GM12878 (cell line): ENCODE results near the gene ATL1. TPM values are rescaled to one million over a fixed set of nuclear protein-coding genes. Genes with fewer than 3 reads are reported as not detected.

Experiments used
- ATAC-seq: fragments of 200-7000 bp; cut with Tn5 transposase; 3 replicates; pipeline ENCODE4 v1.9.1; 2020; ENCODE audit warnings: mild to moderate bottlenecking, moderate library complexity
- BruUV-seq: library from RNA; stranded (reverse); fragments of 400-500 nt; replicated peaks from 2 replicates; lab custom pipeline; 2021; lab: Mats Ljungman, UMichigan
- CTCF ChIA-PET: fragments of 300-600 bp; sonication (Branson Sonifier 250); formaldehyde crosslinking; extraction: SDS; loops from one replicate; lab custom pipeline; 2021; ENCODE audit warnings: inconsistent platforms; lab: Yijun Ruan, JAX
- POLR2A ChIA-PET: fragments of 350-600 bp; formaldehyde crosslinking; extraction: SDS; loops from one replicate; lab custom pipeline; 2021; ENCODE audit warnings: inconsistent platforms; lab: Charles Lee
- RAD21 ChIA-PET: fragments of 300-600 bp; sonication (Branson Sonifier 250); formaldehyde crosslinking; loops from one replicate; lab custom pipeline; 2023; ENCODE audit warnings: antibody characterized with exemption; ENCODE audit not compliant: unreplicated experiment; lab: Charles Lee
- SMC1A ChIA-PET: fragments of 300-600 bp; sonication (Branson Sonifier 250); formaldehyde crosslinking; loops from one replicate; lab custom pipeline; 2023; ENCODE audit not compliant: unreplicated experiment, uncharacterized antibody; lab: Charles Lee
- DNase-seq: peaks from one replicate; pipeline ENCODE4 v3.0.0-alpha.2; 2011; ENCODE audit warnings: low read depth, low spot score
- FAIRE-seq: peaks from 3 replicates; lab custom pipeline; 2011; peaks lifted over from hg19 to GRCh38; lab: Jason Lieb, UNC
- H2AFZ ChIP-seq: 2 replicates; pipeline ENCODE4 v1.6.0; 2011; ENCODE audit warnings: low read depth, low read length, control low read depth; ENCODE audit not compliant: control insufficient read depth
- H3K27ac ChIP-seq: 2 replicates; pipeline ENCODE4 v1.5.1; 2011; ENCODE audit warnings: control low read depth; ENCODE audit not compliant: control insufficient read depth, insufficient read depth
- H3K27me3 ChIP-seq, 2 experiments: replicated peaks in 1 of 2; 2 replicates each; pipeline versions ENCODE4 v1.6.0 to v1.6.1; 2011; ENCODE audit warnings: low read length in 1 of 2; ENCODE audit not compliant: control insufficient read depth in 2 of 2, insufficient read depth in 2 of 2
- H3K36me3 ChIP-seq, 2 experiments: 2 replicates each; pipeline ENCODE4 v1.5.1; 2011; ENCODE audit warnings: low read length in 1 of 2; ENCODE audit not compliant: control insufficient read depth in 2 of 2, insufficient read depth in 2 of 2
- H3K4me1 ChIP-seq: 2 replicates; pipeline ENCODE4 v1.6.1; 2011; ENCODE audit warnings: mild to moderate bottlenecking, low read length, moderate library complexity, mixed read lengths; ENCODE audit not compliant: control insufficient read depth, insufficient read depth
- H3K4me2 ChIP-seq: 2 replicates; pipeline ENCODE4 v1.6.0; 2011; ENCODE audit warnings: control low read depth; ENCODE audit not compliant: control insufficient read depth, insufficient read depth
- H3K4me3 ChIP-seq: fragments of 200-600 bp; sonication (generic); 2 replicates; pipeline ENCODE4 v1.5.1; 2016
- H3K79me2 ChIP-seq: 2 replicates; pipeline ENCODE4 v1.6.0; 2011; ENCODE audit warnings: low read length; ENCODE audit not compliant: control insufficient read depth, insufficient read depth
- H3K9ac ChIP-seq: 2 replicates; pipeline ENCODE4 v1.8.0; 2011; ENCODE audit warnings: low read length, control low read depth, mixed read lengths; ENCODE audit not compliant: control insufficient read depth, insufficient read depth
- H3K9me3 ChIP-seq: replicated peaks from 3 replicates; pipeline ENCODE4 v1.5.1; 2011; ENCODE audit warnings: mild to moderate bottlenecking, low read length; ENCODE audit not compliant: control insufficient read depth, insufficient read depth
- H4K20me1 ChIP-seq: 2 replicates; pipeline ENCODE4 v1.6.0; 2011; ENCODE audit not compliant: control insufficient read depth, insufficient read depth
- FOS ChIP-seq: IDR thresholded peaks from 3 replicates; pipeline ENCODE4 v1.6.1; 2011; ENCODE audit warnings: borderline replicate concordance; ENCODE audit not compliant: insufficient read length; ENCODE audit errors: extremely low read depth
- MAX ChIP-seq: IDR thresholded peaks from 2 replicates; pipeline ENCODE4 v1.6.1; 2012; ENCODE audit warnings: low read depth, low read length, improper control_type of control experiment
- MLLT1 ChIP-seq: fragments of 450-650 bp; IDR thresholded peaks from 2 replicates; pipeline ENCODE4 v1.6.1; 2016; ENCODE audit warnings: mild to moderate bottlenecking
- NR2C1 ChIP-seq: fragments of 450-650 bp; IDR thresholded peaks from 2 replicates; pipeline ENCODE4 v1.6.1; 2017; ENCODE audit warnings: antibody characterized with exemption, mild to moderate bottlenecking, moderate library complexity
- NR2F1 ChIP-seq: fragments of 450-650 bp; conservative IDR thresholded peaks from 2 replicates; pipeline ENCODE4 v1.6.1; 2017; ENCODE audit warnings: mild to moderate bottlenecking
- PAX5 ChIP-seq: IDR thresholded peaks from 2 replicates; pipeline ENCODE4 v1.6.1; 2011; ENCODE audit warnings: low read depth, low read length, borderline replicate concordance
- RCOR1 ChIP-seq: conservative IDR thresholded peaks from 2 replicates; pipeline ENCODE4 v1.6.1; 2012; ENCODE audit warnings: low read depth, low read length, improper control_type of control experiment
- SMC3 ChIP-seq: IDR thresholded peaks from 2 replicates; pipeline ENCODE4 v1.6.1; 2011; ENCODE audit warnings: low read length, improper control_type of control experiment, borderline replicate concordance
- TCF7 ChIP-seq: IDR thresholded peaks from 2 replicates; pipeline ENCODE4 v1.6.1; 2014; ENCODE audit warnings: antibody characterized with exemption, borderline replicate concordance
- ZNF687 ChIP-seq: fragments of 450-650 bp; IDR thresholded peaks from 2 replicates; pipeline ENCODE4 v1.6.1; 2017; ENCODE audit warnings: mild to moderate bottlenecking, moderate library complexity
- WGBS: methylation state at CpG from one replicate; pipeline ENCODE4 v1.1.6; 2016; ENCODE audit warnings: low lambda C conversion rate; ENCODE audit not compliant: insufficient replicate concordance, insufficient coverage; ENCODE audit errors: missing lambda C conversion rate; 5-methylcytosine and 5-hydroxymethylcytosine counted together
- in situ Hi-C: fragments of 300-500 bp; cut with MboI; formaldehyde crosslinking; loops from 9 replicates; pipeline ENCODE4 v1.14.3; 2018; ENCODE audit warnings: mixed read lengths
- intact Hi-C: fragments of 100-400 bp; cut with micrococcal nuclease; formaldehyde crosslinking; loops from one replicate; pipeline ENCODE4 v1.14.2; 2022; ENCODE audit not compliant: unreplicated experiment
- polyA plus RNA-seq, 11 experiments: library from polyadenylated mRNA; depleted of rRNA in 4 of 11; unstranded in 6 of 11; stranded (reverse) in 5 of 11; fragments of >200 nt; fragmentation: Nextera tagmentation in 4 of 11; fragmentation: Illumina TruSeq in 1 of 11; extraction: Ambion mirVana in 4 of 11; extraction: Trizol in 1 of 11; gene quantifications; 1 replicate in 1 of 11; 2 replicates in 10 of 11; pipeline versions ENCODE4 v1.2.1 to v1.2.3, GENCODE V29; 2011 to 2016; ENCODE audit warnings: inconsistent platforms in 2 of 11, missing spikeins in 2 of 11, low read depth in 1 of 11
- total RNA-seq, 4 experiments: library from RNA; depleted of rRNA in 3 of 4; stranded (reverse); fragments of >200 nt in 3 of 4; fragmentation: Illumina TruSeq in 1 of 4; extraction: Trizol in 1 of 4; gene quantifications; 2 replicates each; pipeline versions ENCODE4 v1.2.1 to v1.2.3, GENCODE V29; 2013 to 2021

The ATL1 gene
- total and polyA plus RNA-seq, 10 of the 15 experiments (the other 5 are each of a cell fraction or from before 2014, with no cell fraction given): 0.11 to 1.2 (median 0.58) TPM; not detected in 1

- no TSS peak for BruUV-seq
- FAIRE-seq (no peak), DNase-seq (no peak), ATAC-seq (no peak)
- intact Hi-C loops: no loop called here
- Histone ChIP-seq H3K27me3 (no peaks in the 10 kb centered on the region; a peak in 1 of 4 replicates), H3K36me3 (no peaks in the 10 kb centered on the region), H3K4me2 (no peak overlapping the region), H3K9me3 (no peaks in the 10 kb centered on the region), H2AFZ (no peak overlapping the region), H3K27ac (no peak overlapping the region), H3K4me1 (no peaks in the 10 kb centered on the region), H3K79me2 (no peaks in the 10 kb centered on the region), H3K9ac (no peak overlapping the region), H4K20me1 (no peaks in the 10 kb centered on the region), H3K4me3 (no peak overlapping the region)
- ChIA-PET RAD21 (interaction anchor here (2.1 kb wide), 1 partner anchor 251 kb away, joined by 13 read pairs; no protein-coding TSS in a partner anchor), SMC1A (interaction anchor here (0.7 to 1.9 kb wide), 5 partner anchors 9 to 252 kb away, joined by 3 to 11 read pairs (median 3); no protein-coding TSS in a partner anchor), POLR2A (interaction anchor here (0.6 kb wide), 1 partner anchor 157 kb away, joined by 7 read pairs; no protein-coding TSS in a partner anchor), CTCF (interaction anchor here (1.1 to 5.0 kb wide), 7 partner anchors 11 to 252 kb away, joined by 3 to 31 read pairs (median 12); no protein-coding TSS in a partner anchor)
- WGBS: 60% methylated on average over 1 of the region's 1 CpG
- in situ Hi-C loops: loop anchor here (25.0 kb wide), 1 partner anchor 254 kb away; the partner anchor contains the start of gene ABHD12B
- TF ChIP-seq PAX5 (no peak), ZNF687 (no peak), NR2C1 (no peak), FOS (no peak), RCOR1 (no peak), TCF7 (no peak), NR2F1 (no peak), MAX (no peak), SMC3 (no peak), MLLT1 (no peak)
These were observed 48.4 kb downstream of the ATL1 start for GRCh38 chr14:50608302-50608851.
